SU-DHL-6 (cell line): ENCODE measurements around the gene TTLL8.

ENCODE experiments used
- H2AFZ ChIP-seq: fragments of 200-600 bp; sonication (generic); 2 replicates; pipeline ENCODE4 v1.6.1; 2014; ENCODE audit warnings: low read depth, mild to moderate bottlenecking, moderate library complexity, mixed read lengths, antibody characterized with exemption, low read length; ENCODE audit not compliant: severe bottlenecking
- H3F3A ChIP-seq: fragments of 200-600 bp; shearing (Covaris generic); 2 replicates; pipeline ENCODE4 v1.6.0; 2016; ENCODE audit warnings: antibody characterized with exemption, mild to moderate bottlenecking; ENCODE audit not compliant: insufficient read depth
- H3K27ac ChIP-seq: fragments of 200-600 bp; sonication (generic); 2 replicates; pipeline ENCODE4 v1.5.1; 2016; ENCODE audit warnings: low read depth, mild to moderate bottlenecking, low read length, moderate library complexity, mixed read lengths
- H3K27me3 ChIP-seq: fragments of 200-600 bp; sonication (generic), shearing (Covaris generic); 2 replicates; pipeline ENCODE4 v1.6.0; 2014; ENCODE audit warnings: mild to moderate bottlenecking, low read length
- H3K36me3 ChIP-seq: fragments of 200-600 bp; sonication (generic); 2 replicates; pipeline ENCODE4 v1.6.1; 2014; ENCODE audit warnings: mild to moderate bottlenecking, low read length, mixed read lengths
- H3K4me2 ChIP-seq: fragments of 300-600, 200-600 bp; shearing (Covaris generic), sonication (generic); 2 replicates; pipeline ENCODE4 v1.6.0; 2014; ENCODE audit warnings: low read length, low read depth, mild to moderate bottlenecking; ENCODE audit not compliant: poor library complexity, severe bottlenecking
- H3K4me3 ChIP-seq: fragments of 200-600 bp; sonication (generic); 2 replicates; pipeline ENCODE4 v1.5.1; 2014; ENCODE audit warnings: antibody characterized with exemption, low read length, mild to moderate bottlenecking, mixed read lengths; ENCODE audit not compliant: insufficient read depth, poor library complexity, severe bottlenecking
- H3K79me2 ChIP-seq: fragments of 200-600 bp; sonication (generic); 2 replicates; pipeline ENCODE4 v1.6.1; 2014; ENCODE audit warnings: mild to moderate bottlenecking, low read length, moderate library complexity; ENCODE audit not compliant: insufficient read depth
- H3K9ac ChIP-seq: fragments of 200-600 bp; sonication (generic); 2 replicates; pipeline ENCODE4 v1.7.0; 2014; ENCODE audit warnings: mild to moderate bottlenecking, low read length
- H3K9me2 ChIP-seq: fragments of 200-600 bp; sonication (generic); replicated peaks from 2 replicates; pipeline ENCODE4 v1.6.1; 2014; ENCODE audit warnings: low read length; ENCODE audit not compliant: insufficient read depth
- H3K9me3 ChIP-seq: fragments of 200-600 bp; sonication (generic); 2 replicates; pipeline ENCODE4 v1.6.1; 2014; ENCODE audit warnings: low read length, mixed read lengths; ENCODE audit not compliant: insufficient read depth
- H4K20me1 ChIP-seq: fragments of 200-600 bp; sonication (generic); 2 replicates; pipeline ENCODE4 v1.6.1; 2014; ENCODE audit warnings: low read depth, mild to moderate bottlenecking, antibody characterized with exemption, low read length, moderate library complexity, mixed read lengths
- CTCF ChIP-seq: fragments of 200-600 bp; sonication (generic); IDR thresholded peaks from one replicate; pipeline ENCODE4 v1.5.1; 2017; ENCODE audit warnings: antibody characterized with exemption, mild to moderate bottlenecking, low read length, moderate library complexity; ENCODE audit not compliant: insufficient read depth, poor library complexity, severe bottlenecking
- EZH2phosphoT487 ChIP-seq: fragments of 200-600 bp; sonication (generic), shearing (Covaris generic); conservative IDR thresholded peaks from 2 replicates; pipeline ENCODE4 v1.6.1; 2018; ENCODE audit warnings: mild to moderate bottlenecking, antibody characterized with exemption, low read length, moderate library complexity, mixed read lengths

Gene TTLL8

GRCh38 chr22:50000587-50001387 lies 57.3 kb downstream of the TTLL8 start:
- Histone ChIP-seq H2AFZ (no peak overlapping the region), H3K27me3 (no peaks in the 10 kb centered on the region), H3K4me2 (no peak overlapping the region), H3K36me3 (no peaks in the 10 kb centered on the region), H3K27ac (no peak overlapping the region), H3K79me2 (no peaks in the 10 kb centered on the region), H3K9me2 (no peaks in the 10 kb centered on the region), H3K9me3 (no peaks in the 10 kb centered on the region), H3K4me3 (no peak overlapping the region), H3K9ac (no peak overlapping the region), H3F3A (no peaks in the 10 kb centered on the region), H4K20me1 (no peaks in the 10 kb centered on the region)
- TF ChIP-seq EZH2phosphoT487 = no peak
- TF ChIP-seq CTCF = no peak

GRCh38 chr22:49999946-50000586 lies 58.0 kb downstream of the TTLL8 start:
- no peaks in the 10 kb centered on the region for H3F3A ChIP-seq
- H3K79me2 ChIP-seq = no peaks in the 10 kb centered on the region
- H3K9me3 ChIP-seq = no peaks in the 10 kb centered on the region
- H3K27ac ChIP-seq = no peak overlapping the region
- no peaks in the 10 kb centered on the region for H3K36me3 ChIP-seq
- H2AFZ ChIP-seq = no peak overlapping the region
- no peaks in the 10 kb centered on the region for H3K9me2 ChIP-seq
- no peaks in the 10 kb centered on the region for H3K27me3 ChIP-seq
- H3K9ac ChIP-seq = no peak overlapping the region
- no peaks in the 10 kb centered on the region for H4K20me1 ChIP-seq
- no peak overlapping the region for H3K4me3 ChIP-seq
- no peak for TF ChIP-seq EZH2phosphoT487
- TF ChIP-seq CTCF = no peak
- H3K4me2 ChIP-seq = no peak overlapping the region

GRCh38 chr22:49999063-49999945 lies 58.8 kb downstream of the TTLL8 start:
- no peak overlapping the region for H3K4me3 ChIP-seq
- no peaks in the 10 kb centered on the region for H3K79me2 ChIP-seq
- H4K20me1 ChIP-seq = no peaks in the 10 kb centered on the region
- H3K9me2 ChIP-seq = no peaks in the 10 kb centered on the region
- no peaks in the 10 kb centered on the region for H3K9me3 ChIP-seq
- no peak overlapping the region for H2AFZ ChIP-seq
- no peak overlapping the region for H3K4me2 ChIP-seq
- TF ChIP-seq CTCF (no peak), EZH2phosphoT487 (no peak)
- H3K27me3 ChIP-seq = no peaks in the 10 kb centered on the region
- H3F3A ChIP-seq = no peaks in the 10 kb centered on the region
- no peaks in the 10 kb centered on the region for H3K36me3 ChIP-seq
- H3K9ac ChIP-seq = no peak overlapping the region
- no peak overlapping the region for H3K27ac ChIP-seq
